GM12878 (cell line): ENCODE results near the gene TGIF2. TPM values are rescaled to one million over a fixed set of nuclear protein-coding genes. Genes with fewer than 3 reads are reported as not detected.
A peak's percentile ranks its signal among the peaks of the same experiment; 100 is the strongest.

Experiments used
- ATAC-seq: fragments of 200-7000 bp; cut with Tn5 transposase; 3 replicates; pipeline ENCODE4 v1.9.1; 2020; ENCODE audit warnings: mild to moderate bottlenecking, moderate library complexity
- BruUV-seq: library from RNA; stranded (reverse); fragments of 400-500 nt; replicated peaks from 2 replicates; lab custom pipeline; 2021; lab: Mats Ljungman, UMichigan
- CTCF ChIA-PET: fragments of 300-600 bp; sonication (Branson Sonifier 250); formaldehyde crosslinking; extraction: SDS; loops from one replicate; lab custom pipeline; 2021; ENCODE audit warnings: inconsistent platforms; lab: Yijun Ruan, JAX
- POLR2A ChIA-PET: fragments of 350-600 bp; formaldehyde crosslinking; extraction: SDS; loops from one replicate; lab custom pipeline; 2021; ENCODE audit warnings: inconsistent platforms; lab: Charles Lee
- RAD21 ChIA-PET: fragments of 300-600 bp; sonication (Branson Sonifier 250); formaldehyde crosslinking; loops from one replicate; lab custom pipeline; 2023; ENCODE audit warnings: antibody characterized with exemption; ENCODE audit not compliant: unreplicated experiment; lab: Charles Lee
- SMC1A ChIA-PET: fragments of 300-600 bp; sonication (Branson Sonifier 250); formaldehyde crosslinking; loops from one replicate; lab custom pipeline; 2023; ENCODE audit not compliant: unreplicated experiment, uncharacterized antibody; lab: Charles Lee
- DNase-seq: peaks from one replicate; pipeline ENCODE4 v3.0.0-alpha.2; 2011; ENCODE audit warnings: low read depth, low spot score
- FAIRE-seq: peaks from 3 replicates; lab custom pipeline; 2011; peaks lifted over from hg19 to GRCh38; lab: Jason Lieb, UNC
- H2AFZ ChIP-seq: 2 replicates; pipeline ENCODE4 v1.6.0; 2011; ENCODE audit warnings: low read depth, low read length, control low read depth; ENCODE audit not compliant: control insufficient read depth
- H3K27ac ChIP-seq: 2 replicates; pipeline ENCODE4 v1.5.1; 2011; ENCODE audit warnings: control low read depth; ENCODE audit not compliant: control insufficient read depth, insufficient read depth
- H3K27me3 ChIP-seq, 2 experiments: replicated peaks in 1 of 2; 2 replicates each; pipeline versions ENCODE4 v1.6.0 to v1.6.1; 2011; ENCODE audit warnings: low read length in 1 of 2; ENCODE audit not compliant: control insufficient read depth in 2 of 2, insufficient read depth in 2 of 2
- H3K36me3 ChIP-seq, 2 experiments: 2 replicates each; pipeline ENCODE4 v1.5.1; 2011; ENCODE audit warnings: low read length in 1 of 2; ENCODE audit not compliant: control insufficient read depth in 2 of 2, insufficient read depth in 2 of 2
- H3K4me1 ChIP-seq: 2 replicates; pipeline ENCODE4 v1.6.1; 2011; ENCODE audit warnings: mild to moderate bottlenecking, low read length, moderate library complexity, mixed read lengths; ENCODE audit not compliant: control insufficient read depth, insufficient read depth
- H3K4me2 ChIP-seq: 2 replicates; pipeline ENCODE4 v1.6.0; 2011; ENCODE audit warnings: control low read depth; ENCODE audit not compliant: control insufficient read depth, insufficient read depth
- H3K4me3 ChIP-seq: fragments of 200-600 bp; sonication (generic); 2 replicates; pipeline ENCODE4 v1.5.1; 2016
- H3K79me2 ChIP-seq: 2 replicates; pipeline ENCODE4 v1.6.0; 2011; ENCODE audit warnings: low read length; ENCODE audit not compliant: control insufficient read depth, insufficient read depth
- H3K9ac ChIP-seq: 2 replicates; pipeline ENCODE4 v1.8.0; 2011; ENCODE audit warnings: low read length, control low read depth, mixed read lengths; ENCODE audit not compliant: control insufficient read depth, insufficient read depth
- H3K9me3 ChIP-seq: replicated peaks from 3 replicates; pipeline ENCODE4 v1.5.1; 2011; ENCODE audit warnings: mild to moderate bottlenecking, low read length; ENCODE audit not compliant: control insufficient read depth, insufficient read depth
- H4K20me1 ChIP-seq: 2 replicates; pipeline ENCODE4 v1.6.0; 2011; ENCODE audit not compliant: control insufficient read depth, insufficient read depth
- BMI1 ChIP-seq: fragments of 450-650 bp; IDR thresholded peaks from 2 replicates; pipeline ENCODE4 v1.6.1; 2016; ENCODE audit warnings: mild to moderate bottlenecking, moderate library complexity, borderline replicate concordance
- CHD1 ChIP-seq: IDR thresholded peaks from 2 replicates; pipeline ENCODE4 v1.6.1; 2012; ENCODE audit warnings: low read depth, low read length, improper control_type of control experiment
- HDGF ChIP-seq: fragments of 450-650 bp; IDR thresholded peaks from 2 replicates; pipeline ENCODE4 v1.6.1; 2016; ENCODE audit warnings: antibody characterized with exemption
- MXI1 ChIP-seq: fragments of 150-350 bp; IDR thresholded peaks from 2 replicates; pipeline ENCODE4 v1.6.1; 2011; ENCODE audit warnings: low read depth, mild to moderate bottlenecking, inconsistent platforms, low read length, improper control_type of control experiment
- NFXL1 ChIP-seq: fragments of 450-650 bp; IDR thresholded peaks from 2 replicates; pipeline ENCODE4 v1.6.1; 2017; ENCODE audit warnings: antibody characterized with exemption, mild to moderate bottlenecking, borderline replicate concordance
- POLR2A ChIP-seq: IDR thresholded peaks from 2 replicates; pipeline ENCODE4 v1.6.1; 2011; ENCODE audit warnings: low read depth, mild to moderate bottlenecking, low read length
- STAT1 ChIP-seq: fragments of 450-650 bp; conservative IDR thresholded peaks from 2 replicates; pipeline ENCODE4 v1.6.1; 2014; ENCODE audit warnings: antibody characterized with exemption, mild to moderate bottlenecking
- WGBS: methylation state at CpG from one replicate; pipeline ENCODE4 v1.1.6; 2016; ENCODE audit warnings: low lambda C conversion rate; ENCODE audit not compliant: insufficient replicate concordance, insufficient coverage; ENCODE audit errors: missing lambda C conversion rate; 5-methylcytosine and 5-hydroxymethylcytosine counted together
- in situ Hi-C: fragments of 300-500 bp; cut with MboI; formaldehyde crosslinking; loops from 9 replicates; pipeline ENCODE4 v1.14.3; 2018; ENCODE audit warnings: mixed read lengths
- intact Hi-C: fragments of 100-400 bp; cut with micrococcal nuclease; formaldehyde crosslinking; loops from one replicate; pipeline ENCODE4 v1.14.2; 2022; ENCODE audit not compliant: unreplicated experiment
- polyA plus RNA-seq, 11 experiments: library from polyadenylated mRNA; depleted of rRNA in 4 of 11; unstranded in 6 of 11; stranded (reverse) in 5 of 11; fragments of >200 nt; fragmentation: Nextera tagmentation in 4 of 11; fragmentation: Illumina TruSeq in 1 of 11; extraction: Ambion mirVana in 4 of 11; extraction: Trizol in 1 of 11; gene quantifications; 1 replicate in 1 of 11; 2 replicates in 10 of 11; pipeline versions ENCODE4 v1.2.1 to v1.2.3, GENCODE V29; 2011 to 2016; ENCODE audit warnings: inconsistent platforms in 2 of 11, missing spikeins in 2 of 11, low read depth in 1 of 11
- total RNA-seq, 4 experiments: library from RNA; depleted of rRNA in 3 of 4; stranded (reverse); fragments of >200 nt in 3 of 4; fragmentation: Illumina TruSeq in 1 of 4; extraction: Trizol in 1 of 4; gene quantifications; 2 replicates each; pipeline versions ENCODE4 v1.2.1 to v1.2.3, GENCODE V29; 2013 to 2021
- TF ChIP-seq, protein P1 (sequence below), 3 experiments: IDR thresholded peaks in 2 of 3; conservative IDR thresholded peaks in 1 of 3; 2 replicates each; pipeline ENCODE4 v1.5.1; 2011; ENCODE audit warnings: low read depth in 3 of 3, low read length in 3 of 3, mild to moderate bottlenecking in 3 of 3, control low read depth in 2 of 3, moderate library complexity in 2 of 3, inconsistent platforms in 1 of 3, mixed read lengths in 1 of 3; ENCODE audit not compliant: control insufficient read depth in 2 of 3, insufficient read depth in 1 of 3; ENCODE audit errors: extremely low read depth in 1 of 3

Gene TGIF2
- total and polyA plus RNA-seq, 10 of the 15 experiments (the other 5 are each of a cell fraction or from before 2014, with no cell fraction given), result 13.1 to 47.1 (median 36.6) TPM

DNA sequence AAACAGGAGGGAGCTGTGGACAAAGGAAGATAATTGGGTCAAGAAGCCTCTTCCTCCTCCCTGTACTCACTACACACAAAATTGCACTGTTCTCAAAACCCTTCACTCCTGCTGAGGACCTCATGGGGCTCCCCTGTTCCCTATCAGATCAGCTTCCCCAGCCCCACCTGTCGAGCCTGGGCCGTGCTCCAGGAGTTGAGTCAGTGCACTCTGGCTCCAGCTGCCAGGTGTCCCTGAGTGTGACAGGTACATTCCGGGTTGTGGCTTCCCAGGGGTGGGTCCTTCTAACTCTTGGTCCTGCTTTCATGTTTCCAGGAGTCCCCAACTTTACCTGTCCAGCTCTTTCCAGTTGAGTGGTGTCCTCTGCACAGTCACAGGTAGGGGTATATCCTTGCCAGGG lies 40.6 kb downstream of the TGIF2 start:
- no peak overlapping the region for H2AFZ ChIP-seq
- H3K4me2 ChIP-seq, result no peak overlapping the region
- no peak overlapping the region for H3K27ac ChIP-seq
- RAD21 ChIA-PET, result interaction anchor here (0.9 to 1.9 kb wide), 4 partner anchors 8 to 305 kb away, joined by 3 to 4 read pairs (median 3); partner anchors contain the start of gene RAB5IF
- TF ChIP-seq POLR2A (peak; percentile 35; the same call in 1 of the 2 replicates), STAT1 (no peak)
- H3K4me3 ChIP-seq, result no peak overlapping the region
- BruUV-seq, result no TSS peak
- WGBS, result 85% methylated on average over 3 of the region's 3 CpGs
- peaks cover 4% of the 10 kb centered on the region for H3K79me2 ChIP-seq
- H3K36me3 ChIP-seq, result peaks cover 27 to 33% of the 10 kb centered on the region in 2 experiments
- SMC1A ChIA-PET, result interaction anchor here (0.7 to 2.7 kb wide), 4 partner anchors 140 to 269 kb away, joined by 3 to 19 read pairs (median 4); no protein-coding TSS in a partner anchor
- 0 out of 2 replicates have a peak overlapping the region, but pooled peaks have one; percentile 20 for H3K9ac ChIP-seq
- DNase-seq (no peak), FAIRE-seq (no peak), ATAC-seq (no peak)
- H3K4me1 ChIP-seq, result no peaks in the 10 kb centered on the region
- H3K9me3 ChIP-seq, result no peaks in the 10 kb centered on the region
- in situ Hi-C loops, result loop anchor here (5.0 kb wide), 1 partner anchor 273 kb away; no protein-coding TSS in a partner anchor
- no peaks in the 10 kb centered on the region for H3K27me3 ChIP-seq
- intact Hi-C loops, result no loop called here
- CTCF ChIA-PET, result interaction anchor here (0.7 to 6.2 kb wide), 9 partner anchors 10 to 310 kb away, joined by 3 to 67 read pairs (median 4); no protein-coding TSS in a partner anchor
- POLR2A ChIA-PET, result no interaction called here
- 0 out of 2 replicates have a peak, but pooled peaks cover 2% of the 10 kb centered on the region for H4K20me1 ChIP-seq

DNA sequence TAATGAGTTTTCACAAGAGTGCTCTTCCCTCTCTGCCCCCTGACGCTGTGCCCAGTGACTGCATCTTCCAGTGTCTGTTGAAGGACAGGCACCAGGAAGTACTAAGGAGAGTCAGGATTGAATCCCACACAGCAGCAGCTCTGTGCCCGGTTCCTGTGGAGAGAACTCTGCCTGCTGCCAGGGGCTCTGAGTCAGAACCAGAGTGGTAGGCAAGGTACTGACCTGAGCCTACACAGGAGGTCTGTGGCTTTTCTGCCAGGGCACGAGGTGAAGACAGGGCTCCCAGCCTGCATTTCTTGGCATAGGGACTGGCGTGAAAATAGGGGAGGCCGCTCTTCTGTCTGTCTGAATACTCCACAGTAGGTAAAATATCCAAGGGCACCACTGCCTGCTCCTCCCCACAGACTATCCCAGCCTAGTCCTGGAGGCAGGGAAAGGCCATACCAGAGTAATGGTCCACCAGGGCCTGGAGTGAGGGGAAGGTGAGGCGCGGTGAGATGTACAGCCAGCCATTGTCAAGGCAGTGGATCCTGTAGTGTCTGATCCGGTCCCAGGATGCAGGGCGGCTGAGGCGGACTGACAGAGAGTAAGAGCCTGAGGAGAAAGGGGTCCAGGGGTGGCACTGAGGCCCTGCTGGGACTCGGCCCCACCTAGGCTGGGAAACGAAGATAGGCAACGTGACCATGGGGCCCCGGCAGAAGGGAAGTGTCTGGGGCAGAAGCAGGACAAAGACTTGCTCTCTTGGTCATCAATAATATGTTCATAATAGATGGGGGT lies 41.6 kb downstream of the TGIF2 start:
- H3K36me3 ChIP-seq, result peaks cover 23 to 29% of the 10 kb centered on the region in 2 experiments

More for the DNA sequence above, 41.6 kb downstream of the TGIF2 start:
- no peak overlapping the region for H3K9ac ChIP-seq
- no peak overlapping the region for H3K4me2 ChIP-seq
- TF ChIP-seq MXI1, result no peak
- TF ChIP-seq, protein P1, sequence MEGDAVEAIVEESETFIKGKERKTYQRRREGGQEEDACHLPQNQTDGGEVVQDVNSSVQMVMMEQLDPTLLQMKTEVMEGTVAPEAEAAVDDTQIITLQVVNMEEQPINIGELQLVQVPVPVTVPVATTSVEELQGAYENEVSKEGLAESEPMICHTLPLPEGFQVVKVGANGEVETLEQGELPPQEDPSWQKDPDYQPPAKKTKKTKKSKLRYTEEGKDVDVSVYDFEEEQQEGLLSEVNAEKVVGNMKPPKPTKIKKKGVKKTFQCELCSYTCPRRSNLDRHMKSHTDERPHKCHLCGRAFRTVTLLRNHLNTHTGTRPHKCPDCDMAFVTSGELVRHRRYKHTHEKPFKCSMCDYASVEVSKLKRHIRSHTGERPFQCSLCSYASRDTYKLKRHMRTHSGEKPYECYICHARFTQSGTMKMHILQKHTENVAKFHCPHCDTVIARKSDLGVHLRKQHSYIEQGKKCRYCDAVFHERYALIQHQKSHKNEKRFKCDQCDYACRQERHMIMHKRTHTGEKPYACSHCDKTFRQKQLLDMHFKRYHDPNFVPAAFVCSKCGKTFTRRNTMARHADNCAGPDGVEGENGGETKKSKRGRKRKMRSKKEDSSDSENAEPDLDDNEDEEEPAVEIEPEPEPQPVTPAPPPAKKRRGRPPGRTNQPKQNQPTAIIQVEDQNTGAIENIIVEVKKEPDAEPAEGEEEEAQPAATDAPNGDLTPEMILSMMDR (IDR thresholded peaks at IDR 0.05 in 2 of 3, conservative IDR thresholded peaks at IDR 0.05 in 1 of 3; ENCODE audit: control insufficient read depth in 2 of 3, extremely low read depth in 1 of 3, insufficient read depth in 1 of 3, low read depth in 3 of 3, low read length in 3 of 3), result no peak
- no peak for TF ChIP-seq CHD1
- no peak for TF ChIP-seq BMI1
- TF ChIP-seq HDGF, result no peak
- TF ChIP-seq NFXL1, result no peak
- no peaks in the 10 kb centered on the region for H3K27me3 ChIP-seq
- no peaks in the 10 kb centered on the region for H3K9me3 ChIP-seq
- H2AFZ ChIP-seq, result no peak overlapping the region
- FAIRE-seq (no peak), DNase-seq (no peak), ATAC-seq (no peak)
- H3K4me3 ChIP-seq, result no peak overlapping the region
- H3K4me1 ChIP-seq, result no peaks in the 10 kb centered on the region
- H3K79me2 ChIP-seq, result no peaks in the 10 kb centered on the region
- POLR2A ChIA-PET, result no interaction called here
- CTCF ChIA-PET, result interaction anchor here (4.1 to 6.2 kb wide), 2 partner anchors 141 to 272 kb away, joined by 36 to 67 read pairs; no protein-coding TSS in a partner anchor
- intact Hi-C loops, result no loop called here
- WGBS, result 86% methylated on average over 14 of the region's 14 CpGs
- no TSS peak for BruUV-seq
- SMC1A ChIA-PET, result interaction anchor here (1.2 to 2.7 kb wide), 2 partner anchors 139 to 194 kb away, joined by 3 to 19 read pairs; no protein-coding TSS in a partner anchor
- RAD21 ChIA-PET, result interaction anchor here (0.9 to 1.9 kb wide), 3 partner anchors 13 to 304 kb away, joined by 3 to 4 read pairs (median 3); no protein-coding TSS in a partner anchor
- H3K27ac ChIP-seq, result no peak overlapping the region
- H4K20me1 ChIP-seq, result 0 out of 2 replicates have a peak, but pooled peaks cover 2% of the 10 kb centered on the region
- in situ Hi-C loops, result loop anchor here (5.0 kb wide), 1 partner anchor 272 kb away; no protein-coding TSS in a partner anchor
